Measurements from ENCODE around the gene HIBCH. TPM values are rescaled to one million over a fixed set of nuclear protein-coding genes. Genes with fewer than 3 reads are reported as not detected.

HIBCH gene
- total and polyA plus RNA-seq, 2 of the 13 experiments (the other 11 are each of a cell fraction or from before 2014, with no cell fraction given): 18.8 to 49.5 TPM

DNA sequence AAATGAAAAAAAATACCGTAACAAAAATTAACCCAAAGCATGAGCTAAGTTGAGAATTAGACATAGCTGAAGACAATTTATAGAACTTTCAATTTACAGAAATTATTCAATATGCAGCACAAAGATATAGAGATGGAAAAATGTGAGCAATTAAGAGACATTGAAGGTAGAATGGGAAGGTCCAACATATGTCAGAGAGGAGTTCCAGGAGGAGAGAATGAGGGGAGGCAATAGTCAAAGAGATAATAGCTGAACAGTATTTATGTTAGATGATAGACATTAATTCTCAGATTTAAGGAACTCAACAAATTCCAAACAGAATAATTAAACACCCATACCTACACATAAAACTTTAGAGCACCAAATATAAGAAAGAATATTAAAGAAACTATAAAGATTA, 154.1 kb downstream of the HIBCH start:
- H4K20me1 ChIP-seq (ENCODE audit: insufficient read depth, low read length): no peaks in the 10 kb centered on the region
- H3K27me3 ChIP-seq (ENCODE audit: control insufficient read depth in 1 of 2, insufficient read depth in 2 of 2, low read length in 2 of 2): no peaks in the 10 kb centered on the region; a peak in 1 of 5 replicates
- no peaks in the 10 kb centered on the region for H3K79me2 ChIP-seq (ENCODE audit: insufficient read depth, low read length)
- H3K27ac ChIP-seq (ENCODE audit: extremely low read length, insufficient read depth, low read length): no peak overlapping the region
- H3K4me2 ChIP-seq (ENCODE audit: low read depth, low read length): no peak overlapping the region
- ChIA-PET POLR2A (no interaction called here), CTCF (ENCODE audit: low intra/inter-chr PET ratio, low total read pairs) (no interaction called here)
- H3K9ac ChIP-seq (ENCODE audit: insufficient read depth, low read depth, low read length): no peak overlapping the region
- ATAC-seq: no peak
- DNase-seq (ENCODE audit: low spot score): no peak
- H2AFZ ChIP-seq (ENCODE audit: low read length): no peak overlapping the region
- peaks cover 6% of the 10 kb centered on the region for H3K9me3 ChIP-seq (ENCODE audit: low read length)
- FAIRE-seq: no peak
- H3K4me3 ChIP-seq (replicated peaks in 1 of 3; ENCODE audit: insufficient read depth in 1 of 3, low read depth in 2 of 3, low read length in 3 of 3): no peak overlapping the region
- no peaks in the 10 kb centered on the region for H3K4me1 ChIP-seq (ENCODE audit: insufficient read depth, low read length)
- intact Hi-C loops (cut with micrococcal nuclease; ENCODE audit: unreplicated experiment): no loop called here
- in situ Hi-C loops (cut with HindIII; ENCODE audit: extremely low pct_ligation_motif_present, low pct_unique_long_range_greater_than_20kb): no loop called here
- TF ChIP-seq, protein P1, sequence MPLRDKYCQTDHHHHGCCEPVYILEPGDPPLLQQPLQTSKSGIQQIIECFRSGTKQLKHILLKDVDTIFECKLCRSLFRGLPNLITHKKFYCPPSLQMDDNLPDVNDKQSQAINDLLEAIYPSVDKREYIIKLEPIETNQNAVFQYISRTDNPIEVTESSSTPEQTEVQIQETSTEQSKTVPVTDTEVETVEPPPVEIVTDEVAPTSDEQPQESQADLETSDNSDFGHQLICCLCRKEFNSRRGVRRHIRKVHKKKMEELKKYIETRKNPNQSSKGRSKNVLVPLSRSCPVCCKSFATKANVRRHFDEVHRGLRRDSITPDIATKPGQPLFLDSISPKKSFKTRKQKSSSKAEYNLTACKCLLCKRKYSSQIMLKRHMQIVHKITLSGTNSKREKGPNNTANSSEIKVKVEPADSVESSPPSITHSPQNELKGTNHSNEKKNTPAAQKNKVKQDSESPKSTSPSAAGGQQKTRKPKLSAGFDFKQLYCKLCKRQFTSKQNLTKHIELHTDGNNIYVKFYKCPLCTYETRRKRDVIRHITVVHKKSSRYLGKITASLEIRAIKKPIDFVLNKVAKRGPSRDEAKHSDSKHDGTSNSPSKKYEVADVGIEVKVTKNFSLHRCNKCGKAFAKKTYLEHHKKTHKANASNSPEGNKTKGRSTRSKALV (CRISPR knock-in tag; IDR thresholded peaks at IDR 0.05): no peak
- TF ChIP-seq HDAC2 (CRISPR knock-in tag; IDR thresholded peaks at IDR 0.05) (no peak), FOXC1 (CRISPR knock-in tag; IDR thresholded peaks at IDR 0.05; ENCODE audit: borderline replicate concordance) (no peak), FOXA3 (CRISPR knock-in tag; IDR thresholded peaks at IDR 0.05) (no peak)
- TF ChIP-seq, protein P2, sequence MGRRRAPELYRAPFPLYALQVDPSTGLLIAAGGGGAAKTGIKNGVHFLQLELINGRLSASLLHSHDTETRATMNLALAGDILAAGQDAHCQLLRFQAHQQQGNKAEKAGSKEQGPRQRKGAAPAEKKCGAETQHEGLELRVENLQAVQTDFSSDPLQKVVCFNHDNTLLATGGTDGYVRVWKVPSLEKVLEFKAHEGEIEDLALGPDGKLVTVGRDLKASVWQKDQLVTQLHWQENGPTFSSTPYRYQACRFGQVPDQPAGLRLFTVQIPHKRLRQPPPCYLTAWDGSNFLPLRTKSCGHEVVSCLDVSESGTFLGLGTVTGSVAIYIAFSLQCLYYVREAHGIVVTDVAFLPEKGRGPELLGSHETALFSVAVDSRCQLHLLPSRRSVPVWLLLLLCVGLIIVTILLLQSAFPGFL (CRISPR knock-in tag; IDR thresholded peaks at IDR 0.05): no peak
- 20% methylated on average over 1 of the region's 1 CpG for WGBS (ENCODE audit: low lambda C conversion rate)
- no peaks in the 10 kb centered on the region for H3K36me3 ChIP-seq (replicated peaks in 1 of 2; ENCODE audit: control insufficient read depth in 1 of 2, insufficient read depth in 2 of 2, low read length in 2 of 2)
- BruUV-seq (replicated peaks): no TSS peak

DNA sequence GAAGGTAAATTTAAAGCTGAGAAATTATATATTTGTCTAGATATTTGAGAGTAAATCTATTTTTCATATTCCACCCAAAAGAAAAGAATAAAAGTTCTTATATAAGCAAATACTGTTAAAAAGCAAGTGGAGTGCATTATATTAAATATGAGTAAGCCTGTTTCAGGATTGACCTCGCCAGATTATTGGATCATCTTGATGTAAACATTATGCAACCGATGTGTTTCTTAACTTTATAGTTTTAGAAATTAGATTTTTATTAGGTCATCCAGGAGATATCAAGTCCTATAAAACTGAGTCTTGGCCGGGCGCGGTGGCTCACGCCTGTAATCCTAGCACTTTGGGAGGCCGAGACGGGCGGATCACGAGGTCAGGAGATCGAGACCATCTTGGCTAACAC, 156.8 kb downstream of the HIBCH start:
- ATAC-seq (no peak), FAIRE-seq (no peak), DNase-seq (ENCODE audit: low spot score) (no peak)
- no peaks in the 10 kb centered on the region for H4K20me1 ChIP-seq (ENCODE audit: insufficient read depth, low read length)
- in situ Hi-C loops (cut with HindIII; ENCODE audit: extremely low pct_ligation_motif_present, low pct_unique_long_range_greater_than_20kb): no loop called here
- ChIA-PET CTCF (ENCODE audit: low intra/inter-chr PET ratio, low total read pairs) (no interaction called here), POLR2A (no interaction called here)
- no peaks in the 10 kb centered on the region for H3K36me3 ChIP-seq (replicated peaks in 1 of 2; ENCODE audit: control insufficient read depth in 1 of 2, insufficient read depth in 2 of 2, low read length in 2 of 2)
- TF ChIP-seq, protein P3, sequence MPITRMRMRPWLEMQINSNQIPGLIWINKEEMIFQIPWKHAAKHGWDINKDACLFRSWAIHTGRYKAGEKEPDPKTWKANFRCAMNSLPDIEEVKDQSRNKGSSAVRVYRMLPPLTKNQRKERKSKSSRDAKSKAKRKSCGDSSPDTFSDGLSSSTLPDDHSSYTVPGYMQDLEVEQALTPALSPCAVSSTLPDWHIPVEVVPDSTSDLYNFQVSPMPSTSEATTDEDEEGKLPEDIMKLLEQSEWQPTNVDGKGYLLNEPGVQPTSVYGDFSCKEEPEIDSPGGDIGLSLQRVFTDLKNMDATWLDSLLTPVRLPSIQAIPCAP (CRISPR knock-in tag; IDR thresholded peaks at IDR 0.05; ENCODE audit: low read depth): no peak
- no peak for TF ChIP-seq ZNF256 (CRISPR knock-in tag; conservative IDR thresholded peaks at IDR 0.05)
- TF ChIP-seq, protein P4, sequence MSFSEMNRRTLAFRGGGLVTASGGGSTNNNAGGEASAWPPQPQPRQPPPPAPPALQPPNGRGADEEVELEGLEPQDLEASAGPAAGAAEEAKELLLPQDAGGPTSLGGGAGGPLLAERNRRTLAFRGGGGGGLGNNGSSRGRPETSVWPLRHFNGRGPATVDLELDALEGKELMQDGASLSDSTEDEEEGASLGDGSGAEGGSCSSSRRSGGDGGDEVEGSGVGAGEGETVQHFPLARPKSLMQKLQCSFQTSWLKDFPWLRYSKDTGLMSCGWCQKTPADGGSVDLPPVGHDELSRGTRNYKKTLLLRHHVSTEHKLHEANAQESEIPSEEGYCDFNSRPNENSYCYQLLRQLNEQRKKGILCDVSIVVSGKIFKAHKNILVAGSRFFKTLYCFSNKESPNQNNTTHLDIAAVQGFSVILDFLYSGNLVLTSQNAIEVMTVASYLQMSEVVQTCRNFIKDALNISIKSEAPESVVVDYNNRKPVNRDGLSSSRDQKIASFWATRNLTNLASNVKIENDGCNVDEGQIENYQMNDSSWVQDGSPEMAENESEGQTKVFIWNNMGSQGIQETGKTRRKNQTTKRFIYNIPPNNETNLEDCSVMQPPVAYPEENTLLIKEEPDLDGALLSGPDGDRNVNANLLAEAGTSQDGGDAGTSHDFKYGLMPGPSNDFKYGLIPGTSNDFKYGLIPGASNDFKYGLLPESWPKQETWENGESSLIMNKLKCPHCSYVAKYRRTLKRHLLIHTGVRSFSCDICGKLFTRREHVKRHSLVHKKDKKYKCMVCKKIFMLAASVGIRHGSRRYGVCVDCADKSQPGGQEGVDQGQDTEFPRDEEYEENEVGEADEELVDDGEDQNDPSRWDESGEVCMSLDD (CRISPR knock-in tag; IDR thresholded peaks at IDR 0.05; ENCODE audit: borderline replicate concordance): no peak
- no peak overlapping the region for H2AFZ ChIP-seq (ENCODE audit: low read length)
- H3K4me3 ChIP-seq (replicated peaks in 1 of 3; ENCODE audit: insufficient read depth in 1 of 3, low read depth in 2 of 3, low read length in 3 of 3): no peak overlapping the region
- H3K27me3 ChIP-seq (ENCODE audit: control insufficient read depth in 1 of 2, insufficient read depth in 2 of 2, low read length in 2 of 2): no peaks in the 10 kb centered on the region; a peak in 1 of 5 replicates
- H3K4me2 ChIP-seq (ENCODE audit: low read depth, low read length): no peak overlapping the region
- H3K4me1 ChIP-seq (ENCODE audit: insufficient read depth, low read length): peaks cover 8% of the 10 kb centered on the region; the same call in 1 of the 2 replicates
- peaks cover 6% of the 10 kb centered on the region for H3K9me3 ChIP-seq (ENCODE audit: low read length)
- H3K27ac ChIP-seq (ENCODE audit: extremely low read length, insufficient read depth, low read length): no peak overlapping the region
- WGBS (ENCODE audit: low lambda C conversion rate): 64% methylated on average over 11 of the region's 11 CpGs
- no TSS peak for BruUV-seq (replicated peaks)
- intact Hi-C loops (cut with micrococcal nuclease; ENCODE audit: unreplicated experiment): no loop called here
- no peaks in the 10 kb centered on the region for H3K79me2 ChIP-seq (ENCODE audit: insufficient read depth, low read length)
- H3K9ac ChIP-seq (ENCODE audit: insufficient read depth, low read depth, low read length): no peak overlapping the region
